H9 (cell line): Measurements from ENCODE around the gene CST6. TPM values are rescaled to one million over a fixed set of nuclear protein-coding genes. Genes with fewer than 3 reads are reported as not detected.

Source experiments
- DNase-seq: peaks from one replicate; pipeline ENCODE4 v3.0.0-alpha.2; 2017
- H2AFZ ChIP-seq: one replicate; pipeline ENCODE4 v1.6.1; 2013; ENCODE audit warnings: mild to moderate bottlenecking, low read length, control low read depth, moderate library complexity
- H2AK5ac ChIP-seq: 2 replicates; pipeline ENCODE4 v1.6.1; 2013; ENCODE audit warnings: low read length, control low read depth, mixed read lengths; ENCODE audit not compliant: insufficient read length
- H2BK120ac ChIP-seq: one replicate; pipeline ENCODE4 v1.6.1; 2013; ENCODE audit warnings: low read depth, mild to moderate bottlenecking, low read length, control low read depth, inconsistent platforms; ENCODE audit not compliant: poor library complexity, severe bottlenecking
- H2BK12ac ChIP-seq: 2 replicates; pipeline ENCODE4 v1.6.1; 2013; ENCODE audit warnings: low read length, control low read depth, mixed read lengths, low read depth; ENCODE audit not compliant: insufficient read length
- H2BK15ac ChIP-seq: 2 replicates; pipeline ENCODE4 v1.6.1; 2013; ENCODE audit warnings: low read depth, low read length, control low read depth
- H2BK20ac ChIP-seq: one replicate; pipeline ENCODE4 v1.6.1; 2013; ENCODE audit warnings: low read depth, mild to moderate bottlenecking, low read length, control low read depth, inconsistent platforms; ENCODE audit not compliant: poor library complexity, severe bottlenecking
- H2BK5ac ChIP-seq: 2 replicates; pipeline ENCODE4 v1.6.1; 2013; ENCODE audit warnings: low read length, control low read depth, mixed read lengths; ENCODE audit not compliant: insufficient read length
- H3K14ac ChIP-seq: 2 replicates; pipeline ENCODE4 v1.6.1; 2013; ENCODE audit warnings: low read length, control low read depth; ENCODE audit not compliant: insufficient read depth
- H3K18ac ChIP-seq: 2 replicates; pipeline ENCODE4 v1.6.1; 2013; ENCODE audit warnings: low read depth, mild to moderate bottlenecking, mixed read lengths, low read length, control low read depth; ENCODE audit not compliant: insufficient read length
- H3K23ac ChIP-seq: 2 replicates; pipeline ENCODE4 v1.6.1; 2013; ENCODE audit warnings: low read length, control low read depth, mixed read lengths, low read depth; ENCODE audit not compliant: insufficient read length
- H3K23me2 ChIP-seq: 2 replicates; pipeline ENCODE4 v1.6.1; 2013; ENCODE audit warnings: low read depth, mild to moderate bottlenecking, mixed read lengths, low read length, control low read depth; ENCODE audit not compliant: insufficient read length, poor library complexity, severe bottlenecking
- H3K27ac ChIP-seq: 2 replicates; pipeline ENCODE4 v1.5.1; 2013; ENCODE audit warnings: low read length, control low read depth, mixed read lengths, low read depth; ENCODE audit not compliant: insufficient read length
- H3K27me3 ChIP-seq: 2 replicates; pipeline ENCODE4 v1.6.1; 2013; ENCODE audit warnings: low read length, control low read depth, inconsistent platforms; ENCODE audit not compliant: insufficient read depth
- H3K4ac ChIP-seq: 2 replicates; pipeline ENCODE4 v1.6.1; 2013; ENCODE audit warnings: low read depth, mild to moderate bottlenecking, control low read depth, inconsistent platforms, low read length, moderate library complexity
- H3K4me1 ChIP-seq: 2 replicates; pipeline ENCODE4 v1.6.1; 2013; ENCODE audit warnings: low read length, control low read depth, inconsistent platforms; ENCODE audit not compliant: insufficient read depth
- H3K4me2 ChIP-seq: 2 replicates; pipeline ENCODE4 v1.6.1; 2013; ENCODE audit warnings: low read length, control low read depth, mixed read lengths; ENCODE audit not compliant: insufficient read length, insufficient read depth
- H3K56ac ChIP-seq: 2 replicates; pipeline ENCODE4 v1.6.1; 2013; ENCODE audit warnings: low read depth, mild to moderate bottlenecking, mixed read lengths, low read length, control low read depth; ENCODE audit not compliant: insufficient read length
- H3K79me1 ChIP-seq: 2 replicates; pipeline ENCODE4 v1.6.1; 2013; ENCODE audit warnings: low read depth, mild to moderate bottlenecking, moderate library complexity, low read length, control low read depth, inconsistent platforms; ENCODE audit not compliant: insufficient read depth, poor library complexity, severe bottlenecking
- H3K79me2 ChIP-seq: 2 replicates; pipeline ENCODE4 v1.6.1; 2013; ENCODE audit warnings: low read length, control low read depth, inconsistent platforms; ENCODE audit not compliant: insufficient read depth
- H3K9ac ChIP-seq: 2 replicates; pipeline ENCODE4 v1.6.1; 2013; ENCODE audit warnings: low read length, control low read depth, mixed read lengths; ENCODE audit not compliant: insufficient read length; ENCODE audit errors: extremely low read depth
- H3K9me3 ChIP-seq: one replicate; pipeline ENCODE4 v1.6.1; 2013; ENCODE audit warnings: low read depth, low read length, inconsistent platforms; ENCODE audit not compliant: control insufficient read depth
- H3T11ph ChIP-seq: one replicate; pipeline ENCODE4 v1.6.1; 2013; ENCODE audit warnings: mild to moderate bottlenecking, low read length, control low read depth, inconsistent platforms
- H4K20me1 ChIP-seq: one replicate; pipeline ENCODE4 v1.6.1; 2013; ENCODE audit not compliant: control insufficient read depth, insufficient read length, insufficient read depth
- H4K5ac ChIP-seq: 2 replicates; pipeline ENCODE4 v1.6.1; 2013; ENCODE audit warnings: low read depth, mild to moderate bottlenecking, mixed read lengths, low read length, control low read depth; ENCODE audit not compliant: insufficient read length
- H4K8ac ChIP-seq: replicated peaks from 2 replicates; pipeline ENCODE4 v1.6.1; 2013; ENCODE audit warnings: low read length, control low read depth, mixed read lengths, low read depth; ENCODE audit not compliant: insufficient read length
- H4K91ac ChIP-seq: 2 replicates; pipeline ENCODE4 v1.6.1; 2013; ENCODE audit warnings: low read depth, mild to moderate bottlenecking, moderate library complexity, mixed read lengths, low read length, control low read depth; ENCODE audit not compliant: insufficient read length
- H3K27ac Mint-ChIP-seq, 3 experiments: 2 replicates in 2 of 3; 3 replicates in 1 of 3; pipeline ENCODE4 v1.8.0; 2020 to 2021; ENCODE audit warnings: mixed read lengths in 3 of 3, mild to moderate bottlenecking in 1 of 3, moderate library complexity in 1 of 3
- H3K27me3 Mint-ChIP-seq: 2 replicates; pipeline ENCODE4 v1.8.0; 2021; ENCODE audit warnings: low read depth, mild to moderate bottlenecking, moderate library complexity, mixed read lengths
- H3K36me3 Mint-ChIP-seq, 3 experiments: 2 replicates in 2 of 3; 3 replicates in 1 of 3; pipeline ENCODE4 v1.8.0; 2020 to 2021; ENCODE audit warnings: low read depth in 3 of 3, mixed read lengths in 3 of 3; ENCODE audit not compliant: insufficient read depth in 1 of 3
- H3K4me1 Mint-ChIP-seq, 2 experiments: 2 replicates each; pipeline ENCODE4 v1.8.0; 2020; ENCODE audit warnings: mixed read lengths in 2 of 2
- H3K4me3 Mint-ChIP-seq, 2 experiments: 2 replicates in 1 of 2; 3 replicates in 1 of 2; pipeline ENCODE4 v1.8.0; 2020 to 2021; ENCODE audit warnings: mild to moderate bottlenecking in 2 of 2, mixed read lengths in 2 of 2, moderate library complexity in 1 of 2
- H3K9me3 Mint-ChIP-seq, 2 experiments: 2 replicates in 1 of 2; 3 replicates in 1 of 2; pipeline ENCODE4 v1.8.0; 2020; ENCODE audit warnings: mild to moderate bottlenecking in 2 of 2, mixed read lengths in 2 of 2, moderate library complexity in 1 of 2
- WGBS: extraction: QIAGEN DNeasy Blood & Tissue Kit; methylation state at CpG from one replicate; pipeline ENCODE4 v1.1.7; 2013; ENCODE audit warnings: missing lambda C conversion rate, low lambda C conversion rate, mixed read lengths; ENCODE audit not compliant: insufficient read length; ENCODE audit errors: extremely low coverage; 5-methylcytosine and 5-hydroxymethylcytosine counted together
- total RNA-seq: library from RNA; stranded (reverse); gene quantifications from 2 replicates; pipeline ENCODE4 v1.2.1, GENCODE V29; 2021
- TF ChIP-seq, protein P1 (sequence below): fragments of 200-600 bp; sonication (generic); conservative IDR thresholded peaks from 3 replicates; pipeline ENCODE4 v1.8.0; 2021; ENCODE audit warnings: antibody characterized with exemption, mild to moderate bottlenecking

Gene CST6
- total RNA-seq, 1 experiment from 2014 or later = not detected

DNA sequence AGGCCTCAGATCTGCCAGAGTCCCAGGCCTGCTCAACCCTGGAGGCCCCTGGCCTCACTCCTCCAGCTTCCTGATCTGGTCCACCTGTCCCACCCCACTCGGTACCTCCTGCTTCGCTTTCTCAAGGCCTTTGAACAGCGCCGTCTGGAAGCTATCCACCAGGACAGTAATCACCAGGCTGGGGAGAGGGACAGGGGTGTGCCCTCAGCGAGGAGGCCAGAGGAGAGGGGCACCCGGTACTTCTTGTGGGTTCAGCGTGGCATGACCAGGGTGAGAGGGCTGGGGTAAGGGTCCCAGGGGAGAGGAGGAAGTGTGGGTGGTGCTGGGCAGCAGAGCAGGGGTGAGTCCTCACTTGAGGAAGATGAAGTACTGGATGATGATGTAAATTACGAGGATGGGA lies 8.4 kb downstream of the CST6 start:
- H2BK5ac ChIP-seq = no peak overlapping the region
- no peaks in the 10 kb centered on the region for H3K79me1 ChIP-seq
- no peak overlapping the region for H2BK12ac ChIP-seq
- no peak overlapping the region for H2BK20ac ChIP-seq
- no peak overlapping the region for H4K5ac ChIP-seq
- no peak for DNase-seq
- no peak overlapping the region for H3K4me2 ChIP-seq
- H3K27me3 ChIP-seq = no peaks in the 10 kb centered on the region; the same call in 1 of the 2 replicates
- Mint-ChIP-seq H3K36me3 (no peaks in the 10 kb centered on the region; a peak in 1 of 7 replicates), H3K4me3 (no peak overlapping the region), H3K27ac (no peak overlapping the region; a peak in 2 of 7 replicates), H3K27me3 (peaks cover 35% of the 10 kb centered on the region), H3K4me1 (peaks cover 0 to 3% of the 10 kb centered on the region in 2 experiments; a peak in 3 of 4 replicates), H3K9me3 (no peaks in the 10 kb centered on the region; a peak in 1 of 5 replicates)
- H4K20me1 ChIP-seq = no peaks in the 10 kb centered on the region
- no peak overlapping the region for H3K4ac ChIP-seq
- no peak overlapping the region for H3K27ac ChIP-seq
- no peak overlapping the region for H3K23ac ChIP-seq
- no CpG with 5 or more reads among the region's 8 CpGs for WGBS
- no peak overlapping the region for H3K18ac ChIP-seq
- no peak overlapping the region for H3K14ac ChIP-seq
- no peaks in the 10 kb centered on the region for H3K9me3 ChIP-seq
- H2AFZ ChIP-seq = no peak overlapping the region
- H3K23me2 ChIP-seq = peaks cover 3% of the 10 kb centered on the region
- TF ChIP-seq, protein P1, sequence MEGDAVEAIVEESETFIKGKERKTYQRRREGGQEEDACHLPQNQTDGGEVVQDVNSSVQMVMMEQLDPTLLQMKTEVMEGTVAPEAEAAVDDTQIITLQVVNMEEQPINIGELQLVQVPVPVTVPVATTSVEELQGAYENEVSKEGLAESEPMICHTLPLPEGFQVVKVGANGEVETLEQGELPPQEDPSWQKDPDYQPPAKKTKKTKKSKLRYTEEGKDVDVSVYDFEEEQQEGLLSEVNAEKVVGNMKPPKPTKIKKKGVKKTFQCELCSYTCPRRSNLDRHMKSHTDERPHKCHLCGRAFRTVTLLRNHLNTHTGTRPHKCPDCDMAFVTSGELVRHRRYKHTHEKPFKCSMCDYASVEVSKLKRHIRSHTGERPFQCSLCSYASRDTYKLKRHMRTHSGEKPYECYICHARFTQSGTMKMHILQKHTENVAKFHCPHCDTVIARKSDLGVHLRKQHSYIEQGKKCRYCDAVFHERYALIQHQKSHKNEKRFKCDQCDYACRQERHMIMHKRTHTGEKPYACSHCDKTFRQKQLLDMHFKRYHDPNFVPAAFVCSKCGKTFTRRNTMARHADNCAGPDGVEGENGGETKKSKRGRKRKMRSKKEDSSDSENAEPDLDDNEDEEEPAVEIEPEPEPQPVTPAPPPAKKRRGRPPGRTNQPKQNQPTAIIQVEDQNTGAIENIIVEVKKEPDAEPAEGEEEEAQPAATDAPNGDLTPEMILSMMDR = no peak
- no peak overlapping the region for H3K56ac ChIP-seq
- H2BK15ac ChIP-seq = no peak overlapping the region
- no peak overlapping the region for H2BK120ac ChIP-seq
- H4K91ac ChIP-seq = no peak overlapping the region
- H3T11ph ChIP-seq = no peak overlapping the region
- H4K8ac ChIP-seq = no peak overlapping the region
- H3K79me2 ChIP-seq = no peaks in the 10 kb centered on the region
- H3K4me1 ChIP-seq = no peaks in the 10 kb centered on the region
- no peak overlapping the region for H2AK5ac ChIP-seq
- H3K9ac ChIP-seq = no peak overlapping the region
